ENCODE data around the gene SNX17. TPM values are rescaled to one million over a fixed set of nuclear protein-coding genes. Genes with fewer than 3 reads are reported as not detected.

SNX17 gene
- polyA plus RNA-seq, 3 donors, result 86.6 to 338 (median 291) TPM

DNA sequence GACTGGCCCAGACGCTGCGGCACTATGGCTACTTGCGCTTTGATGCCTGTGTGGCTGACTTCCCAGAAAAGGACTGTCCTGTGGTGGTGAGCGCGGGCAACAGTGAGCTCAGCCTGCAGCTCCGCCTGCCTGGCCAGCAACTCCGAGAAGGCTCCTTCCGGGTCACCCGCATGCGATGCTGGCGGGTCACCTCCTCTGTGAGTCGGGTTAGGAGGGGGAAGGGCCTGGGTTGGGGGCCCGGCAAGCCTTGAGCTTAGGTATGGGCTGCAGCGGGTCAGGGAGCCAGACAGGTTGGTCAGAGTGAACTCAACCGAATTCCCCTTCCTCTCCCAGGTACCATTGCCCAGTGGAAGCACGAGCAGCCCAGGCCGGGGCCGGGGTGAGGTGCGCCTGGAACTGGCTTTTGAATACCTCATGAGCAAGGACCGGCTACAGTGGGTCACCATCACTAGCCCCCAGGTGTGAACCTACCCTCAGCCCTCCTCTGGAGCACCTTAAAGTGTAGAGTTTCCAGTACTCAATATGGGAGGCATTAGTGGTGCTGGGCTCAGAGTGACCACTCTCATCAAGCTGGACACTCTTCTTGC is 5.2 kb downstream of the SNX17 start:
- Histone ChIP-seq H3K79me2 (ENCODE audit: insufficient read depth, low read length) (peaks cover 73% of the 10 kb centered on the region), H3K36me3 (replicated peaks in 1 of 2; ENCODE audit: control insufficient read depth in 1 of 2, insufficient read depth in 2 of 2, low read length in 2 of 2) (peaks cover 58 to 65% of the 10 kb centered on the region in 2 donors), H3K9me3 (replicated peaks in 1 of 2; ENCODE audit: control insufficient read depth in 1 of 2, insufficient read depth in 1 of 2, low read length in 2 of 2) (no peaks in the 10 kb centered on the region), H4K20me1 (ENCODE audit: insufficient read depth, low read length) (peaks cover 51% of the 10 kb centered on the region), H2AFZ (ENCODE audit: insufficient read depth, low read depth, low read length, poor library complexity, severe bottlenecking) (no peak overlapping the region), H3K27me3 (ENCODE audit: control insufficient read depth in 2 of 2, insufficient read depth in 2 of 2, low read length in 2 of 2) (no peaks in the 10 kb centered on the region), H3K4me1 (ENCODE audit: control insufficient read depth in 1 of 2, insufficient read depth in 2 of 2, low read length in 2 of 2) (peaks cover 33 to 53% of the 10 kb centered on the region in 2 donors), H3K4me2 (replicated peaks; ENCODE audit: extremely low read depth, low read length, poor library complexity, severe bottlenecking) (no peak overlapping the region), H3K4me3 (replicated peaks in 1 of 3; ENCODE audit: low read depth in 2 of 3, low read length in 3 of 3) (no peak overlapping the region), H3K9ac (ENCODE audit: insufficient read depth, low read length, poor library complexity, severe bottlenecking) (no peak overlapping the region), H3K27ac (ENCODE audit: low read depth in 1 of 2, low read length in 2 of 2) (no peak overlapping the region)
- Mint-ChIP-seq H3K4me3 (no peak overlapping the region), H3K27ac (peak overlapping the region in 4 of 7 donors; percentile 4 to 54 (median 18)), H3K9me3 (no peaks in the 10 kb centered on the region), H3K27me3 (ENCODE audit: low read depth in 3 of 3) (peaks cover 0 to 3% (median 1%) of the 10 kb centered on the region in 3 donors), H3K36me3 (peaks cover 57 to 62% of the 10 kb centered on the region in 2 donors), H3K4me1 (peaks cover 43% of the 10 kb centered on the region)
- intact Hi-C loops (cut with micrococcal nuclease), result loop anchor here in 1 of 2 donors (10.0 kb wide), 1 partner anchor 119 kb away; the partner anchor contains the start of genes FNDC4 and GCKR
- 100% methylated on average over 13 of the region's 20 CpGs for WGBS (ENCODE audit: insufficient coverage)
- no peak for DNase-seq
- TF ChIP-seq, protein P1, sequence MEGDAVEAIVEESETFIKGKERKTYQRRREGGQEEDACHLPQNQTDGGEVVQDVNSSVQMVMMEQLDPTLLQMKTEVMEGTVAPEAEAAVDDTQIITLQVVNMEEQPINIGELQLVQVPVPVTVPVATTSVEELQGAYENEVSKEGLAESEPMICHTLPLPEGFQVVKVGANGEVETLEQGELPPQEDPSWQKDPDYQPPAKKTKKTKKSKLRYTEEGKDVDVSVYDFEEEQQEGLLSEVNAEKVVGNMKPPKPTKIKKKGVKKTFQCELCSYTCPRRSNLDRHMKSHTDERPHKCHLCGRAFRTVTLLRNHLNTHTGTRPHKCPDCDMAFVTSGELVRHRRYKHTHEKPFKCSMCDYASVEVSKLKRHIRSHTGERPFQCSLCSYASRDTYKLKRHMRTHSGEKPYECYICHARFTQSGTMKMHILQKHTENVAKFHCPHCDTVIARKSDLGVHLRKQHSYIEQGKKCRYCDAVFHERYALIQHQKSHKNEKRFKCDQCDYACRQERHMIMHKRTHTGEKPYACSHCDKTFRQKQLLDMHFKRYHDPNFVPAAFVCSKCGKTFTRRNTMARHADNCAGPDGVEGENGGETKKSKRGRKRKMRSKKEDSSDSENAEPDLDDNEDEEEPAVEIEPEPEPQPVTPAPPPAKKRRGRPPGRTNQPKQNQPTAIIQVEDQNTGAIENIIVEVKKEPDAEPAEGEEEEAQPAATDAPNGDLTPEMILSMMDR (IDR thresholded peaks at IDR 0.05), result no peak

DNA sequence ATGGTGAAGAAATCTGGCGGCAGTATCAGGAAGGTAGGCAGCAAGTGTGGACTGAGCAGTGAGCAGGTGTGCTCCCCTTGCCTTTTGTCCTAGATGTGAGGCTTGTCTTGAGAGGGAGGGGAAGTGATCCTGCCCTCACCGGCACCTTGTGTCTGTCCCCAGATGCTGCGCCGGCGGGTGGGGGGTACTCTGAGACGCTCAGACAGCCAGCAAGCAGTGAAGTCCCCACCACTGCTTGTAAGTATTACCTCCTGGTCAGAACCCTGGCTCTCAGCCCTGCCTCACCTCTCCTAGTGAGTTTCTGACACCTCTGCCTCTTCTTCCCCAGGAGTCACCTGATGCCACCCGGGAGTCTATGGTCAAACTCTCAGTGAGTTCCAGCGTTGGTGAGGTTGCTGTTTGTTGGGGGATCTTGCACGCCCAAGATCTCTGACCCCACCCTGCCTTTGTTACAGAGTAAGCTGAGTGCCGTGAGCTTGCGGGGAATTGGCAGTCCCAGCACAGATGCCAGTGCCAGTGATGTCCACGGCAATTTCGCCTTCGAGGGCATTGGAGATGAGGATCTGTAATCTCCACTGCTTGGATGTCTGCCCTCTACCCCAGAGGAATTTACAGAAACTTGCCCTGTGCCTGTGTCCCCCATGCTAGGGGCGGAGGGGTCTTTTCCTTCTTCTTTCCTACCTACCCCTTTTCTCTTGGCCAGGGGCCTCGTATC is 5.9 kb downstream of the SNX17 start:
- H3K9me3 Mint-ChIP-seq, result peaks cover 0 to 2% (median 0%) of the 10 kb centered on the region in 7 donors
- TF ChIP-seq, protein P1 (IDR thresholded peaks at IDR 0.05), result no peak
- H3K4me3 ChIP-seq (replicated peaks in 1 of 3; ENCODE audit: low read depth in 2 of 3, low read length in 3 of 3), result no peak overlapping the region
- H3K36me3 Mint-ChIP-seq, result peaks cover 57 to 62% of the 10 kb centered on the region in 2 donors
- H3K36me3 ChIP-seq (replicated peaks in 1 of 2; ENCODE audit: control insufficient read depth in 1 of 2, insufficient read depth in 2 of 2, low read length in 2 of 2), result peaks cover 58 to 65% of the 10 kb centered on the region in 2 donors
- no peak overlapping the region for H3K9ac ChIP-seq (ENCODE audit: insufficient read depth, low read length, poor library complexity, severe bottlenecking)
- 97% methylated on average over 9 of the region's 16 CpGs for WGBS (ENCODE audit: insufficient coverage)
- no peak overlapping the region for H3K4me3 Mint-ChIP-seq
- DNase-seq, result no peak
- peaks cover 51% of the 10 kb centered on the region for H4K20me1 ChIP-seq (ENCODE audit: insufficient read depth, low read length)
- intact Hi-C loops (cut with micrococcal nuclease), result loop anchor here in 1 of 2 donors (10.0 kb wide), 1 partner anchor 118 kb away; the partner anchor contains the start of genes FNDC4 and GCKR
- H3K4me1 Mint-ChIP-seq, result peaks cover 45% of the 10 kb centered on the region
- no peak overlapping the region for H3K4me2 ChIP-seq (replicated peaks; ENCODE audit: extremely low read depth, low read length, poor library complexity, severe bottlenecking)
- peak overlapping the region in 1 of 2 donors; percentile 24 for H3K27ac ChIP-seq (ENCODE audit: low read depth in 1 of 2, low read length in 2 of 2)
- peaks cover 0 to 3% (median 1%) of the 10 kb centered on the region in 3 donors for H3K27me3 Mint-ChIP-seq (ENCODE audit: low read depth in 3 of 3)
- no peaks in the 10 kb centered on the region for H3K9me3 ChIP-seq (replicated peaks in 1 of 2; ENCODE audit: control insufficient read depth in 1 of 2, insufficient read depth in 1 of 2, low read length in 2 of 2)
- no peaks in the 10 kb centered on the region for H3K27me3 ChIP-seq (ENCODE audit: control insufficient read depth in 2 of 2, insufficient read depth in 2 of 2, low read length in 2 of 2)
- peaks cover 69% of the 10 kb centered on the region for H3K79me2 ChIP-seq (ENCODE audit: insufficient read depth, low read length)
- H3K4me1 ChIP-seq (ENCODE audit: control insufficient read depth in 1 of 2, insufficient read depth in 2 of 2, low read length in 2 of 2), result peaks cover 33 to 52% of the 10 kb centered on the region in 2 donors
- peak overlapping the region in 6 of 7 donors; percentile 1 to 56 (median 50) for H3K27ac Mint-ChIP-seq
- H2AFZ ChIP-seq (ENCODE audit: insufficient read depth, low read depth, low read length, poor library complexity, severe bottlenecking), result no peak overlapping the region
